Mammary epithelial cell (primary cell): ENCODE data around the gene MYL9.

Experiments used
- EZH2 ChIP-seq: IDR thresholded peaks from 2 replicates; pipeline ENCODE4 v1.6.1; 2012; ENCODE audit warnings: low read length, inconsistent platforms, borderline replicate concordance
- TF ChIP-seq, protein P1 (sequence below), 2 donors: IDR thresholded peaks in 1 of 2; conservative IDR thresholded peaks in 1 of 2; 2 replicates each; pipeline ENCODE4 v1.5.1; 2011 to 2012; ENCODE audit warnings: inconsistent platforms in 2 of 2, low read length in 2 of 2, mild to moderate bottlenecking in 2 of 2, control low read depth in 1 of 2, low read depth in 1 of 2; ENCODE audit not compliant: insufficient read depth in 1 of 2; ENCODE audit errors: extremely low read depth in 1 of 2

DNA sequence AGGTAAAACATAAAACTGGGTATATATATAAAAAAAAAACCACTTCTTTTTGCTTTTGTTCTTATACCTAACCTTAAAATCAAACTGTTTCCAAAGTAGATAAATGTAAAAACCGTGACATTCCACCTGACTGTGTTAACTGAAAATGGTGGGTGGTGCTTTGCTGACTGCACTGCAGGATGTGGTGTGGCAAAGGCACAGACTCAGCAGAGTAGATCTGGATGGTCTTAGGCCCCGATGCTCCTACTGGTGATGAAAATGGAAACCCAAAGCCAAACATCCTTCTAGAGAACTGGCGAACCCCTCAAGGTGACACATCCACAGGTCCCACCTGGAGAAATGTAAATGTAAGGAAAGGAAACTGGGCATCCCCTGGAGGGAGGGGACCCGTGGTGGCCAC, 41.0 kb downstream of the MYL9 start:
- TF ChIP-seq, protein P1, sequence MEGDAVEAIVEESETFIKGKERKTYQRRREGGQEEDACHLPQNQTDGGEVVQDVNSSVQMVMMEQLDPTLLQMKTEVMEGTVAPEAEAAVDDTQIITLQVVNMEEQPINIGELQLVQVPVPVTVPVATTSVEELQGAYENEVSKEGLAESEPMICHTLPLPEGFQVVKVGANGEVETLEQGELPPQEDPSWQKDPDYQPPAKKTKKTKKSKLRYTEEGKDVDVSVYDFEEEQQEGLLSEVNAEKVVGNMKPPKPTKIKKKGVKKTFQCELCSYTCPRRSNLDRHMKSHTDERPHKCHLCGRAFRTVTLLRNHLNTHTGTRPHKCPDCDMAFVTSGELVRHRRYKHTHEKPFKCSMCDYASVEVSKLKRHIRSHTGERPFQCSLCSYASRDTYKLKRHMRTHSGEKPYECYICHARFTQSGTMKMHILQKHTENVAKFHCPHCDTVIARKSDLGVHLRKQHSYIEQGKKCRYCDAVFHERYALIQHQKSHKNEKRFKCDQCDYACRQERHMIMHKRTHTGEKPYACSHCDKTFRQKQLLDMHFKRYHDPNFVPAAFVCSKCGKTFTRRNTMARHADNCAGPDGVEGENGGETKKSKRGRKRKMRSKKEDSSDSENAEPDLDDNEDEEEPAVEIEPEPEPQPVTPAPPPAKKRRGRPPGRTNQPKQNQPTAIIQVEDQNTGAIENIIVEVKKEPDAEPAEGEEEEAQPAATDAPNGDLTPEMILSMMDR (conservative IDR thresholded peaks at IDR 0.05 in 1 of 2, IDR thresholded peaks at IDR 0.05 in 1 of 2; ENCODE audit: extremely low read depth in 1 of 2, insufficient read depth in 1 of 2, low read depth in 1 of 2, low read length in 2 of 2), result no peak
- TF ChIP-seq EZH2, result no peak
